GM15510 (cell line): Measurements from ENCODE around the gene TMC6.

Experiments used
- POLR2A ChIP-seq: IDR thresholded peaks from 3 replicates; pipeline ENCODE4 v1.6.1; 2011; ENCODE audit warnings: borderline replicate concordance; ENCODE audit not compliant: insufficient read length; ENCODE audit errors: extremely low read depth

TMC6 gene

GRCh38 chr17:78113804-78114785 lies 14.5 kb downstream of the TMC6 start:
- peak; percentile 10 for TF ChIP-seq POLR2A

GRCh38 chr17:78112518-78113471 lies 15.8 kb downstream of the TMC6 start:
- TF ChIP-seq POLR2A: peak; percentile 18

- TF ChIP-seq POLR2A: peak; percentile 26
Measured at GRCh38 chr17:78111727-78112517, 16.6 kb downstream of the TMC6 start.

GRCh38 chr17:78111016-78111726 lies 17.4 kb downstream of the TMC6 start:
- TF ChIP-seq POLR2A: peak; percentile 9

GRCh38 chr17:78110363-78111015 lies 18.1 kb downstream of the TMC6 start:
- no peak for TF ChIP-seq POLR2A

- TF ChIP-seq POLR2A: no peak
Measured at GRCh38 chr17:78109489-78109761, 19.1 kb downstream of the TMC6 start.

GRCh38 chr17:78108726-78109488 lies 19.6 kb downstream of the TMC6 start:
- no peak for TF ChIP-seq POLR2A

- no peak for TF ChIP-seq POLR2A
Measured at GRCh38 chr17:78107976-78108725, 20.4 kb downstream of the TMC6 start.

GRCh38 chr17:78107457-78107856 lies 21.1 kb downstream of the TMC6 start:
- TF ChIP-seq POLR2A: no peak

- TF ChIP-seq POLR2A: no peak
Measured at GRCh38 chr17:78106211-78106610, 22.3 kb downstream of the TMC6 start.

- TF ChIP-seq POLR2A: no peak
Measured at GRCh38 chr17:78105551-78105950, 23.0 kb downstream of the TMC6 start.

GRCh38 chr17:78105101-78105500 lies 23.5 kb downstream of the TMC6 start:
- no peak for TF ChIP-seq POLR2A
